BLaER1 treated with 17β-estradiol and CSF1 and Interleukin-3, amounts not matched to agents 10 nM and 100 nM (cell line): Measurements from ENCODE around the gene HAUS3.

Source experiments
- H3K27ac ChIP-seq, 11 experiments: shearing (Covaris generic); formaldehyde crosslinking; 2 replicates each; pipeline ENCODE4 v1.8.1; 2022
- H3K27me3 ChIP-seq, 11 experiments: shearing (Covaris generic); formaldehyde crosslinking; 2 replicates each; pipeline ENCODE4 v1.8.1; 2022
- H3K36me3 ChIP-seq, 11 experiments: shearing (Covaris generic); formaldehyde crosslinking; 2 replicates each; pipeline ENCODE4 v1.8.1; 2022
- H3K4me1 ChIP-seq, 10 experiments: shearing (Covaris generic); formaldehyde crosslinking; 2 replicates each; pipeline ENCODE4 v1.8.1; 2022
- H3K4me2 ChIP-seq, 11 experiments: shearing (Covaris generic); formaldehyde crosslinking; 2 replicates each; pipeline ENCODE4 v1.8.1; 2022
- H3K4me3 ChIP-seq, 10 experiments: shearing (Covaris generic); formaldehyde crosslinking; 2 replicates each; pipeline ENCODE4 v1.8.1; 2022
- H3K9ac ChIP-seq, 11 experiments: shearing (Covaris generic); formaldehyde crosslinking; 2 replicates each; pipeline ENCODE4 v1.8.1; 2022
- H3K9me3 ChIP-seq, 11 experiments: shearing (Covaris generic); formaldehyde crosslinking; replicated peaks in 1 of 11; 2 replicates each; pipeline ENCODE4 v1.8.1; 2022
- H4K20me1 ChIP-seq, 11 experiments: shearing (Covaris generic); formaldehyde crosslinking; 2 replicates each; pipeline ENCODE4 v1.8.1; 2022
- Cebpa-rat ChIP-seq, 11 experiments: shearing (Covaris generic); IDR thresholded peaks; 2 replicates each; pipeline ENCODE4 v1.8.1; 2022

HAUS3 gene

DNA sequence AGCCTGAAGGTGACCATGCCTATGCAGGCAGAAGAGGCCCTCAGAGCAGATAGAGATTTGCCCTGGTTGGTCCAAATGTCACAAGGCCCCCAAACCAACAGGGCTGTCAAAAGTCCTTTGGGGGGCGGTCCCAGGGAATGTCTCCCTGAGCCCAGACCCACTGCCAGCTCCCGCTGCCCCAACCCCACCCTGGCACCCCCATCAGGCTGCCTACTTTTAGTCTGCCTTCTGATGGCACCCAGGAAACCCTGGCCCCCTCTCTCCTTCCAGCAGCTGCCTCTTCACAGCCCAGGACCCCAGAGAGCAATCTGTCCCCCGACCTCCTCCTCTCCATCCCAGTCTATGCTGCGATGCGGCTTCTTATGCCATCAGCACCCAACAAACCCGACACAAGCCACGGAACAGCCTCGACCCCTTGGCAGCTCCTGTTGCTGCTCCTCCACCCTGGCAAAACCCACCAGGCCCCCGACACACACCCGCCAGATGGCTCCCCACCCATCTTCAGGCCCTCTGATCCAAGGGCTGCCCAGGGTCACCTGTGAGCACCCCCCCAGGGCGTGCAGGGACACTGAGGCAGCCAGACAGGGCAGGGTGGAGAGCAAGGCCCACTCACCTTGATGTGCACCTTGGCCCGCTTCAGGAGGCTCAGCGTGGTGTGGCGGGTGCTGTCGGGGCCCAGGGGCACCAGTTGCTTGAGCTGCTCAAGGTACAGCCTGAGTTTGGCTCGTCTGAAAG lies 10.0 kb upstream of the HAUS3 start:
- TF ChIP-seq Cebpa-rat (IDR thresholded peaks at IDR 0.05), result no peak

DNA sequence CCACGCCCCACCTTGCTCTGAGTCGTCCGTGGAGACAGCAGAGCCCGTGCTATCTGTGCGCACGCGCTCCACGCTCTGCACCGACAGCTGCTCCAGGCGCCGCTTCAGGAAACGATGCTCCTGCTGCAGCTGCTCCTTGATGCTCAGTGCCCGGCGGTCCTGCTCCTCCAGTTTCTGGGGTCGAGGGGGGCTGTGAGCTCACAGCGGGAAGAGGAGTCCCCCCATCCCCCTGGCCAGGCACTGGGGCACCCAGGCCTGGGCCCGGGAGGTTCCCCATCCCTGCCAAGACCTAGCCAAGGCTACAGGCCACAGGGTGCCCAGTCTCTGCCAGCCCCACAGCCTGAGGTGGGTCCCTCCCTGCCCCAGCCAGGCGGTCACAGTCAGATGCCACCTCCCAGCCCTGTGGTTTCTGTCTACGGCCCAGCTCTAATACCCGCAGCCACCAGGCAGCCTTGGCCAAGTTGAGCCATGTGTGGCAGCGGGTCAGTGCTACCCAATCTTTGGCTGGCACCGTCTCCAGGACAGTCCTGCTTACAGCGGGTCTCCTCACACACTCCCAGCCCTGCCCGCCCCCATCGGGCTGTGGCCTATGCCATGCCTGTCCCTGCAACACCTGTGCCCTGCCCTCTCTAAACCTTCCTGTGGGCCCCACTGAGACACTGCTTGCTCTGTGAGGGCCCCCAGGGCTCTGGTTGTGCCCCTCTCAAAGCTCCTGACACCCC lies 9.3 kb upstream of the HAUS3 start:
- TF ChIP-seq Cebpa-rat (IDR thresholded peaks at IDR 0.05), result no peak
- H3K4me1 ChIP-seq, result peaks cover 4 to 18% (median 12%) of the 10 kb centered on the region in 10 experiments
- no peak overlapping the region for H3K4me2 ChIP-seq
- H3K9ac ChIP-seq, result no peak overlapping the region
- no peak overlapping the region for H3K4me3 ChIP-seq
- no peaks in the 10 kb centered on the region for H3K9me3 ChIP-seq
- H3K27ac ChIP-seq, result no peak overlapping the region
- H4K20me1 ChIP-seq, result peaks cover 30 to 97% (median 55%) of the 10 kb centered on the region in 11 experiments; a peak in 19 of 22 replicates
- H3K27me3 ChIP-seq, result no peaks in the 10 kb centered on the region
- H3K36me3 ChIP-seq, result peaks cover 36 to 93% (median 76%) of the 10 kb centered on the region in 11 experiments

More for the DNA sequence above, 10.0 kb upstream of the HAUS3 start:
- Histone ChIP-seq H3K9me3 (no peaks in the 10 kb centered on the region), H4K20me1 (peaks cover 37 to 97% (median 62%) of the 10 kb centered on the region in 11 experiments; a peak in 20 of 22 replicates), H3K4me3 (no peak overlapping the region), H3K4me2 (no peak overlapping the region), H3K27me3 (no peaks in the 10 kb centered on the region), H3K4me1 (peaks cover 11 to 18% (median 14%) of the 10 kb centered on the region in 10 experiments), H3K36me3 (peaks cover 36 to 98% (median 76%) of the 10 kb centered on the region in 11 experiments), H3K27ac (no peak overlapping the region), H3K9ac (peak overlapping the region in 1 of 11 experiments; percentile 34; a peak in 1 of 22 replicates)

DNA sequence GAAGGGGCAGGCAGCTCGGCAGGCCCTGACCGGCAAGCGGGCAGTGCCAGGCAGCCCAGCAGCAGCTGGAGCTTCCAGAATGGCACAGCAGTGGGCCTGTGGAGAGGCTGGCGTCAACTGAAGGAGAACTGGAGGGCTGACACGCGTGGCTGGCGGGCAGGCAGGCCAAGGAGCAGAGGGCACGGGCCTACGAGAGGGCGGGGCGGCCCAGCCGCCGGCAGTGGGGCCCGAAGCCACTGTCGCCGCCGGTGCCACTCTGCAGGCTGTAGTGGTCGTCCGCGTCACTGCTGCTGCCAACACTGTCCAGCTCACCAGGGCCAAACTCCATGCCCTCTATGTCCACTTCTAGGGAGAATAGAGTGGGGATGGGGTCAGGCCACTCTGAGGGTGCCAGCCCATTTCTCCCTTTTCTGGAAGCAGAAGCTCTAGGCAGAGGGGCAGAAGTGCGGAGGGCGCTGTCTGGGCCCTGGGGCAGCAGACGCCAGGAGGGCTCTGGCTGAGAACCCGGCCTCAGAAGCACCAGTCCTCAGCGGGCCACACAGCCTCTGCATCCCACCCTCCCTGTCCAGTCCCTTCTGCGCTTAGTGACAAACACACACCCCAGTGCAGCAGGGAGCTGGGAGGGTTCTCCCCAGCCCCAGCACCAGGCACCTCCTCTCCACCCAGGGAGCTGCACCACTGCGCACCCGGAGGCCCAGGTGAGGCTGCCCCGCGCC lies 8.6 kb upstream of the HAUS3 start:
- Histone ChIP-seq H3K27me3 (no peaks in the 10 kb centered on the region), H3K9ac (no peak overlapping the region), H3K36me3 (peaks cover 36 to 86% (median 76%) of the 10 kb centered on the region in 11 experiments), H3K9me3 (no peaks in the 10 kb centered on the region), H3K4me3 (no peak overlapping the region), H3K4me2 (no peak overlapping the region), H4K20me1 (peaks cover 23 to 91% (median 48%) of the 10 kb centered on the region in 11 experiments; a peak in 19 of 22 replicates), H3K27ac (no peak overlapping the region), H3K4me1 (peaks cover 4 to 18% (median 14%) of the 10 kb centered on the region in 10 experiments; a peak in 18 of 20 replicates)
- no peak for TF ChIP-seq Cebpa-rat (IDR thresholded peaks at IDR 0.05)

DNA sequence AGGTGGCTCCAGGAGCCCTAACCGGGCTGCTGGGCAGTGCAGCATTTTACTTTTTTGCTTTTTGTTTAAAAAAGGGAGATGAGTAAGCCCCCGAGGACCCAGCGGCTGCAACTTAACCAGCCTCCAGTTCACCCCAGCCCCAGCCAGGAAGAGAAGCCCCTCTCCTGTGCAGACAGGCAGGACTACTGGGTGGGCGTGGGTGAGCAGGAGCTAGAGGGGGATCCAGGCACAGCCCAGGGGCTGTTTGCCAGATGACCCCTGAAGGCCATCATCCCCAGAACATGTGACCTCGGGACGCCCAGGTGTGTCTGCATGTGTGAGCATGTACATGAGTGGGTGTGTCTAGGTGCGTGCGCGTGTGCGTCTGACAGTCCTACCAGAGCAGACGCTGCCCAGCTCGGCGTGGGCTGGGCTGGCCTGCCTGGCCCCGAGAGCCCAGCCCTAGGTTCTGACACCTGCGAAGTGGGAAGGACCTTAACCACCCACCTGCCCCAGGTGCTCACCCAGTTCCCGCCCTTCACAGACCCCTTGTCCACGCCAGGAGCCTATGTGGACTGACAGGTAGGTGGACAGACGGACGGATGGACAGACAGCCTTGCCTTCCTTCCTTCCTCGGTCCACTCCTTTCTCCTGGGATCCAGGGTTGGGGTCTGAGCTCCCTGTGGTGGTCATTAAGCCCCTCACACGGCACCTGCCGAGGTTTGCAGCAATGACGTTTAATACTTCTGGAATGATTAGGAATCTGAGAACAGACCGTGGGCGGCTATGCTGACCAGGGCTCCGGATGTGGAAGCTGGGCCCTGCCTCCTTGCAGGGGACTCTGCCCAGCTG lies 7.8 kb upstream of the HAUS3 start:
- H3K36me3 ChIP-seq, result peaks cover 31 to 78% (median 68%) of the 10 kb centered on the region in 11 experiments
- H3K27ac ChIP-seq, result no peak overlapping the region
- H4K20me1 ChIP-seq, result peaks cover 16 to 84% (median 40%) of the 10 kb centered on the region in 11 experiments; a peak in 18 of 22 replicates
- peaks cover 12 to 26% (median 21%) of the 10 kb centered on the region in 10 experiments; a peak in 18 of 20 replicates for H3K4me1 ChIP-seq
- TF ChIP-seq Cebpa-rat (IDR thresholded peaks at IDR 0.05), result no peak
- no peaks in the 10 kb centered on the region for H3K27me3 ChIP-seq
- no peaks in the 10 kb centered on the region for H3K9me3 ChIP-seq
- no peak overlapping the region for H3K4me3 ChIP-seq
- no peak overlapping the region for H3K4me2 ChIP-seq
- H3K9ac ChIP-seq, result peak overlapping the region in 2 of 11 experiments; percentile 10 to 39; a peak in 1 of 22 replicates

DNA sequence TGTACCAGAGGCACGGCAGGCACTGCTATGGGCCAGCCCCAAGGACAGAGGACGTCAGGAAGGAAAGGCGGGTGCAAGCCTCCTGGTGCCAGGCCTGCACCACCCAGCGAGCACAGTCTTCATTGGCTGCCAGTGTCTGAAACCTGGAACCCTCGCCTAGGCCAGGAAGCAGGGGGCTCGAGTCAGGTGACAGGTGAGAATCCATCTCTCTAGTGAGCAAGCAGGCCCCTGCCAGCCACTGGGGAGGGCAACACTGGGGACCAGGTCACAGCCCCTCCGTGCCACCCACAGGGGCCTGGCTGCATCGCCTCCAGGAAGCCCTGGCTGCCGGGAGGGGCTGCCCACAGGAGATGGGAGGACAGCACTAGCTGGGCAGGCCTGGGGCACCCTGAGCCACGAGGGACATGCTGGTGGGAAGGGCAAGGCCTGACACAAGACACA lies 6.9 kb upstream of the HAUS3 start:
- TF ChIP-seq Cebpa-rat (IDR thresholded peaks at IDR 0.05), result no peak
- H3K4me1 ChIP-seq, result peaks cover 21 to 35% (median 29%) of the 10 kb centered on the region in 10 experiments
- H3K27ac ChIP-seq, result 0 out of 22 replicates have a peak overlapping the region, but pooled peaks of 1 of the 11 experiments have one; percentile 13
- H3K4me3 ChIP-seq, result no peak overlapping the region
- no peaks in the 10 kb centered on the region for H3K9me3 ChIP-seq
- peak overlapping the region in 4 of 11 experiments; percentile 5 to 39 (median 18); a peak in 3 of 22 replicates for H3K9ac ChIP-seq
- no peak overlapping the region for H3K4me2 ChIP-seq
- H3K36me3 ChIP-seq, result peaks cover 26 to 69% (median 59%) of the 10 kb centered on the region in 11 experiments; a peak in 21 of 22 replicates
- no peaks in the 10 kb centered on the region for H3K27me3 ChIP-seq
- peaks cover 10 to 75% (median 31%) of the 10 kb centered on the region in 11 experiments; a peak in 17 of 22 replicates for H4K20me1 ChIP-seq

DNA sequence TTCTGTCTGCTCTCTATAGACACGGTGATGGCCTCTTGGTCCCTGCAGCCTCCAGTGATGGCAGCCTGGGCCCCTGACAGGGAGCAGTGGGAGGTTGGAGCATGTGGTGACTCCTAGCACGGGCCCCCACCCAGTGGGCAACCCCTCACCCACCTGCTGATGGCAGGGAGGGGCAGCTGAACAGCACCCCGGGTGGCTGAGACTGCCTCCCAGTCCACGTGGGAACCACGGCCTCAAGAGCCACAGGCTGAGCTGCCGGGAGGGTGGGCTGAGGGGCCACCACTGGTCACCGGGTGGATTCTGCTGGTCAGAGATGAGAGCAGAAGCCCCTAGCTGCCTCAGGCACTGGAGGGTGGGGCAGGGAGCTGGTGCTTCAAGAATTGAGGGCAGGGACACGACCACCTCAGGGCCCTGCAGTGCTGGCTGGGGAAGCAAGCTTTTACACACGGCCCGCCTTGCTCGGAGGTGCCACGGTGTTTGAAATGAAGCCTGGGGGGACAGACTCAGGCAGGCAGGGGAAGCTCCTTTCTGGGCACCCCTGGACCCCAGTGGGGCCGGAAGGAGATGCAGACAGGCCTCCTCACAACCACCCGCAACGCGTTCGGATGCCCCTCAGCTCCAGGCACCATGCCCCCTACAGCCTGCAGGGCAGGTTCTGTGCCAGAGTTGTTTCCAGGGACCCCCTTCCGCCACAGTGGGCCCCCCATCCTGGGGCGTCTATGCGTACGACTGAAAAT lies 6.3 kb upstream of the HAUS3 start:
- TF ChIP-seq Cebpa-rat (IDR thresholded peaks at IDR 0.05), result no peak
- Histone ChIP-seq H3K36me3 (peaks cover 20 to 63% (median 53%) of the 10 kb centered on the region in 11 experiments; a peak in 21 of 22 replicates), H3K4me3 (no peak overlapping the region), H3K27me3 (no peaks in the 10 kb centered on the region), H4K20me1 (peaks cover 4 to 68% (median 25%) of the 10 kb centered on the region in 11 experiments; a peak in 17 of 22 replicates), H3K4me2 (no peak overlapping the region), H3K9ac (peak overlapping the region in 2 of 11 experiments; percentile 5 to 17; a peak in 1 of 22 replicates), H3K9me3 (no peaks in the 10 kb centered on the region), H3K4me1 (peaks cover 27 to 41% (median 34%) of the 10 kb centered on the region in 10 experiments), H3K27ac (no peak overlapping the region)

DNA sequence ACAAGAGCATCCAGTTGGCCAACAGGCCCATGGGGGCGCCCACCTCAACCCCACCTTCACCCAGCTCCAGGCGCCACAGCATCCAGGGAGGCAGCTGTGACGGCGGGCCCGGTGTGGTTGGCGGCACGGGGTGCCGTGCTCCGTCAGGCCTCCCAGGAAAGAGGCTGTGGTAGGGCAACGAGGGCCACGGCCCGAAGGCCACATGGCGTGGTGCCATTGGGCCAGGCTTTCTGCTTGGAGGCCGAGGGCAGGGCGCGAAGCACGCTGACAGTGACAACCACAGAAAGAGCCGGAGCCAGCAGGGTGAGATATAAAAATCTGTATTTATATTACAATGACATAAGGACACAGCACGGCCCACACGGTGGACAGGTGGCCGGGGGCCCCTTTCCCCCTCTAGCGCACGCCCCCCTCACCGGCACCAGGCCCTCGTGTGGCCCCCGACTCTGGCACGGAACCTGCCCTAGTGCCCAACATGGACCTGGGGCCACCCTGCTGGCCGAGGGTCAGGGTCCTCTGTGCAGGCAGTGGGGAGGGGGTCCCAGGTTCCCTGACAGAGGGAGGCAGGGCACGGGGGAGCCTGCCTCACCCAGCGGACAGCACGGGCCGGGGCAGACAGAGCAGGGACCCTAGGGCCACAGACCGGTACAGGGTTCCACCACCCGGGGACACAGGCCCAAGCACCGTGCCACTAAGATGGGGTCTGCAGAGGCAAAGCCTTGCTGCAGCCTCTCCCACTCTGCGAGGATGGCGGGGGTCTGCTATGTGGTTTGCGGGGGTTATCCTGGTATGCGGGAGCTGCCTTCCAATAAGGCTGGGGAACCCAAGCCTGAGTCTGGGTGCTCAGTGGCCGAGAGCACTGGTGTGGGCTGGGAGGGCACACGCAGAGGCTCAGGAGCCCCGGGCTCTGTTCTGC lies 5.5 kb upstream of the HAUS3 start:
- no peak overlapping the region for H3K27ac ChIP-seq
- no peak overlapping the region for H3K4me3 ChIP-seq
- H3K27me3 ChIP-seq, result no peaks in the 10 kb centered on the region
- H3K9ac ChIP-seq, result no peak overlapping the region
- peaks cover 0 to 63% (median 20%) of the 10 kb centered on the region in 11 experiments; a peak in 15 of 22 replicates for H4K20me1 ChIP-seq
- peaks cover 19 to 57% (median 48%) of the 10 kb centered on the region in 11 experiments; a peak in 21 of 22 replicates for H3K36me3 ChIP-seq
- no peaks in the 10 kb centered on the region for H3K9me3 ChIP-seq
- no peak for TF ChIP-seq Cebpa-rat (IDR thresholded peaks at IDR 0.05)
- peaks cover 30 to 48% (median 38%) of the 10 kb centered on the region in 10 experiments for H3K4me1 ChIP-seq
- H3K4me2 ChIP-seq, result peak overlapping the region in 2 of 11 experiments; percentile 79 to 91; a peak in 2 of 22 replicates
